Measurements from ENCODE around the gene ZBTB43. TPM values are rescaled to one million over a fixed set of nuclear protein-coding genes. Genes with fewer than 3 reads are reported as not detected.

ZBTB43 gene
- total and polyA plus RNA-seq, 7 experiments from 2014 or later, result 6.9 to 31.4 (median 27.3) TPM

DNA sequence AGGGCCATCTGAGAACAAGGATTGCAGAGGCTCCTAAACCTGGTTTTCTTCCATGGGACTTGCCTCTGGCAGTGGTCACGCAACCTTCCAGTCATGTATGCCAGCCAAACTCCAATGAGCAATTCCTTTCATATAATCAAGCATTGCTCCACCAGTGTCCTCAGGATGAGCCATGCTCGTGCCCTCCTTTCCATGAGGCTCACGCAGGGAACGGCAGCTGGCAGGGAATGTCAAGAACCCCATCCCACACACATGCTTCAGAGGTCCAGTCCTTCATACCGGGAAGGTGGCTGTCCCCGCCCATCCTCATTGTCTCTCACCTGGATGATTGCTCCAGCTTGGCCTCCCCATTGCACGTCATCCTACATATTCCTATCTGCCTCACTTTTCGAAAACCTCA, 42.2 kb downstream of the ZBTB43 start:
- CTCF ChIA-PET, result interaction anchor here (1.2 kb wide), 1 partner anchor 13 kb away, joined by 3 read pairs; no protein-coding TSS in a partner anchor
- H3K4me1 Mint-ChIP-seq, result peaks cover 0 to 3% (median 0%) of the 10 kb centered on the region in 7 donors
- H3K27me3 Mint-ChIP-seq, result peaks cover 8 to 22% (median 12%) of the 10 kb centered on the region in 5 donors
- no peak overlapping the region for H3K27ac Mint-ChIP-seq
- Histone ChIP-seq H3K27me3 (ENCODE audit: control insufficient read depth in 2 of 2, insufficient read depth in 2 of 2, low read length in 2 of 2) (no peaks in the 10 kb centered on the region), H3K9me3 (ENCODE audit: control insufficient read depth in 2 of 3, low read length in 3 of 3) (no peaks in the 10 kb centered on the region), H3K36me3 (ENCODE audit: control insufficient read depth in 2 of 3, insufficient read depth in 3 of 3, low read length in 3 of 3) (no peaks in the 10 kb centered on the region), H3K27ac (ENCODE audit: low read depth, low read length) (no peak overlapping the region), H3K4me1 (ENCODE audit: control insufficient read depth in 2 of 2, insufficient read depth in 2 of 2, low read length in 2 of 2) (no peaks in the 10 kb centered on the region), H3K4me3 (ENCODE audit: low read length) (no peak overlapping the region)
- ATAC-seq (no peak), DNase-seq (no peak)
- no peak overlapping the region for H3K4me3 Mint-ChIP-seq
- no peaks in the 10 kb centered on the region for H3K36me3 Mint-ChIP-seq
- POLR2A ChIA-PET, result no interaction called here
- intact Hi-C loops (cut with micrococcal nuclease), result no loop called here
- H3K9me3 Mint-ChIP-seq, result peaks cover 0 to 1% (median 0%) of the 10 kb centered on the region in 11 donors

- DNase-seq (no peak), ATAC-seq (no peak)
- Mint-ChIP-seq H3K4me1 (no peaks in the 10 kb centered on the region), H3K27ac (no peak overlapping the region), H3K4me3 (no peak overlapping the region), H3K27me3 (peaks cover 17 to 35% (median 27%) of the 10 kb centered on the region in 5 donors), H3K36me3 (no peaks in the 10 kb centered on the region), H3K9me3 (no peaks in the 10 kb centered on the region)
- ChIA-PET CTCF (interaction anchor here (0.6 kb wide), 1 partner anchor 52 kb away, joined by 4 read pairs; no protein-coding TSS in a partner anchor), POLR2A (interaction anchor here (0.7 kb wide), 1 partner anchor 16 kb away, joined by 4 read pairs; no protein-coding TSS in a partner anchor)
- Histone ChIP-seq H3K36me3 (ENCODE audit: control insufficient read depth in 2 of 3, insufficient read depth in 3 of 3, low read length in 3 of 3) (no peaks in the 10 kb centered on the region), H3K27ac (ENCODE audit: low read depth, low read length) (no peak overlapping the region), H3K9me3 (ENCODE audit: control insufficient read depth in 2 of 3, low read length in 3 of 3) (no peaks in the 10 kb centered on the region), H3K27me3 (ENCODE audit: control insufficient read depth in 2 of 2, insufficient read depth in 2 of 2, low read length in 2 of 2) (no peaks in the 10 kb centered on the region), H3K4me1 (ENCODE audit: control insufficient read depth in 2 of 2, insufficient read depth in 2 of 2, low read length in 2 of 2) (no peaks in the 10 kb centered on the region), H3K4me3 (ENCODE audit: low read length) (no peak overlapping the region)
- intact Hi-C loops (cut with micrococcal nuclease), result no loop called here
Measured at GRCh38 chr9:126849591-126850225, 44.9 kb downstream of the ZBTB43 start.

- peaks cover 25 to 47% (median 33%) of the 10 kb centered on the region in 5 donors for H3K27me3 Mint-ChIP-seq
- H3K36me3 ChIP-seq (ENCODE audit: control insufficient read depth in 2 of 3, insufficient read depth in 3 of 3, low read length in 3 of 3), result no peaks in the 10 kb centered on the region
- DNase-seq (no peak), ATAC-seq (no peak)
- H3K9me3 ChIP-seq (ENCODE audit: control insufficient read depth in 2 of 3, low read length in 3 of 3), result no peaks in the 10 kb centered on the region
- no peaks in the 10 kb centered on the region for H3K4me1 Mint-ChIP-seq
- H3K36me3 Mint-ChIP-seq, result no peaks in the 10 kb centered on the region
- H3K9me3 Mint-ChIP-seq, result no peaks in the 10 kb centered on the region
- CTCF ChIA-PET, result no interaction called here
- H3K27ac Mint-ChIP-seq, result no peak overlapping the region
- intact Hi-C loops (cut with micrococcal nuclease), result no loop called here
- H3K4me3 ChIP-seq (ENCODE audit: low read length), result no peak overlapping the region
- H3K27ac ChIP-seq (ENCODE audit: low read depth, low read length), result no peak overlapping the region
- POLR2A ChIA-PET, result no interaction called here
- no peaks in the 10 kb centered on the region for H3K27me3 ChIP-seq (ENCODE audit: control insufficient read depth in 2 of 2, insufficient read depth in 2 of 2, low read length in 2 of 2)
- H3K4me3 Mint-ChIP-seq, result no peak overlapping the region
- no peaks in the 10 kb centered on the region for H3K4me1 ChIP-seq (ENCODE audit: control insufficient read depth in 2 of 2, insufficient read depth in 2 of 2, low read length in 2 of 2)
Measured at GRCh38 chr9:126851286-126851880, 46.5 kb downstream of the ZBTB43 start.

GRCh38 chr9:126852086-126852688, 47.3 kb downstream of the ZBTB43 start:
- Mint-ChIP-seq H3K4me1 (no peaks in the 10 kb centered on the region), H3K27ac (no peak overlapping the region), H3K4me3 (no peak overlapping the region), H3K9me3 (no peaks in the 10 kb centered on the region), H3K36me3 (no peaks in the 10 kb centered on the region), H3K27me3 (peaks cover 25 to 55% (median 34%) of the 10 kb centered on the region in 5 donors)
- Histone ChIP-seq H3K4me1 (ENCODE audit: control insufficient read depth in 2 of 2, insufficient read depth in 2 of 2, low read length in 2 of 2) (no peaks in the 10 kb centered on the region), H3K9me3 (ENCODE audit: control insufficient read depth in 2 of 3, low read length in 3 of 3) (no peaks in the 10 kb centered on the region), H3K4me3 (ENCODE audit: low read length) (no peak overlapping the region), H3K36me3 (ENCODE audit: control insufficient read depth in 2 of 3, insufficient read depth in 3 of 3, low read length in 3 of 3) (no peaks in the 10 kb centered on the region), H3K27me3 (ENCODE audit: control insufficient read depth in 2 of 2, insufficient read depth in 2 of 2, low read length in 2 of 2) (no peaks in the 10 kb centered on the region), H3K27ac (ENCODE audit: low read depth, low read length) (no peak overlapping the region)
- ATAC-seq, result no peak
- intact Hi-C loops (cut with micrococcal nuclease), result no loop called here
- ChIA-PET POLR2A (no interaction called here), CTCF (no interaction called here)
- no peak for DNase-seq

DNA sequence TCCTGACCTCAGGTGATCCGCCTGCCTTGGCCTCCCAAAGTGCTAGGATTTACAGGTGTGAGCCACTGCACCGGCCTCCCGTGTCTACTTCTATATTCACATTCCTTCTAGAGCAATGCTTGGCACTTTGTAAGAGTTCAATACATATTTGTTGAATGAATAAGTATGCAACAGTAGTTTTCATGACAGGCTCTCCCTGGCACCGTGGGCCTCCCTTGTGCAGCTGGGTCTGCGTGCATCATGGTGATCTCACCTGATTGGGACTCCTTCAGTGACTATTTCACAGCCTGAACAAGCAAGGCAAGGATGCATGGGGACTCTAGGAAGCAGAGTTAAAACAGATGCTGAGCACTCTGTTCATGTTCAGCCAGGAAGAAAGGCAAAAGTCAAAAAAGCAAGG, 48.8 kb downstream of the ZBTB43 start:
- CTCF ChIA-PET, result no interaction called here
- Histone ChIP-seq H3K4me1 (ENCODE audit: control insufficient read depth in 2 of 2, insufficient read depth in 2 of 2, low read length in 2 of 2) (no peaks in the 10 kb centered on the region), H3K9me3 (ENCODE audit: control insufficient read depth in 2 of 3, low read length in 3 of 3) (no peaks in the 10 kb centered on the region), H3K27me3 (ENCODE audit: control insufficient read depth in 2 of 2, insufficient read depth in 2 of 2, low read length in 2 of 2) (no peaks in the 10 kb centered on the region), H3K36me3 (ENCODE audit: control insufficient read depth in 2 of 3, insufficient read depth in 3 of 3, low read length in 3 of 3) (no peaks in the 10 kb centered on the region), H3K27ac (ENCODE audit: low read depth, low read length) (no peak overlapping the region), H3K4me3 (ENCODE audit: low read length) (no peak overlapping the region)
- Mint-ChIP-seq H3K4me1 (peaks cover 0 to 4% (median 0%) of the 10 kb centered on the region in 7 donors), H3K27me3 (peaks cover 25 to 65% (median 29%) of the 10 kb centered on the region in 5 donors), H3K27ac (no peak overlapping the region), H3K4me3 (no peak overlapping the region), H3K36me3 (no peaks in the 10 kb centered on the region), H3K9me3 (no peaks in the 10 kb centered on the region)
- intact Hi-C loops (cut with micrococcal nuclease), result no loop called here
- DNase-seq (no peak), ATAC-seq (no peak)
- POLR2A ChIA-PET, result no interaction called here

DNA sequence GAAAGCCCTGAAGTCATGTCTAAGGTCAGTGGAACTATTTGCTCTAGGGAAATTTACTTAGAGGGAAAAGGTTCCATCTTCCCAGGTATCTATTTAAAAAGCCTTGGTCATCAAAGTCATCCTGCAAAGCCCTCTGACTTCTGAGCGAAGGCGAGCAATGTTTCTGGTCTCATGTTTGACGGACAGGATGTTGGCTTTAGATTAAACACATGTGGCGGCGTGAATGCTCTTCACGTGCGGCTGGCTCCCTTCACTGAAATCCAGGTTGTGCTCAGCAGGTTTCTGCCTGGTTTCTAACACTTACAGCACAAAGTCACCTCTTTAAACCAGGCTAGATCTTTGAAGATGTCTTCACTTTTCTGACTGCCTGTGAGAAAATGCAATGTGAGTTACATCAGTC, 49.9 kb downstream of the ZBTB43 start:
- Mint-ChIP-seq H3K4me3 (no peak overlapping the region), H3K4me1 (peaks cover 0 to 12% (median 5%) of the 10 kb centered on the region in 7 donors), H3K36me3 (no peaks in the 10 kb centered on the region), H3K9me3 (no peaks in the 10 kb centered on the region), H3K27me3 (peaks cover 25 to 74% (median 29%) of the 10 kb centered on the region in 5 donors), H3K27ac (no peak overlapping the region)
- intact Hi-C loops (cut with micrococcal nuclease), result no loop called here
- no peaks in the 10 kb centered on the region for H3K27me3 ChIP-seq (ENCODE audit: control insufficient read depth in 2 of 2, insufficient read depth in 2 of 2, low read length in 2 of 2)
- no peaks in the 10 kb centered on the region for H3K4me1 ChIP-seq (ENCODE audit: control insufficient read depth in 2 of 2, insufficient read depth in 2 of 2, low read length in 2 of 2)
- CTCF ChIA-PET, result no interaction called here
- no peaks in the 10 kb centered on the region for H3K9me3 ChIP-seq (ENCODE audit: control insufficient read depth in 2 of 3, low read length in 3 of 3)
- no peaks in the 10 kb centered on the region for H3K36me3 ChIP-seq (ENCODE audit: control insufficient read depth in 2 of 3, insufficient read depth in 3 of 3, low read length in 3 of 3)
- no peak for ATAC-seq
- DNase-seq, result no peak
- H3K27ac ChIP-seq (ENCODE audit: low read depth, low read length), result no peak overlapping the region
- POLR2A ChIA-PET, result no interaction called here
- no peak overlapping the region for H3K4me3 ChIP-seq (ENCODE audit: low read length)
